PC-3 (cell line): ENCODE data around the gene GRIN2B. TPM values are rescaled to one million over a fixed set of nuclear protein-coding genes. Genes with fewer than 3 reads are reported as not detected.

Experiments used
- ATAC-seq: fragments of 200-7000 bp; cut with Tn5 transposase; 2 replicates; pipeline ENCODE4 v1.9.1; 2020; ENCODE audit warnings: mild to moderate bottlenecking, moderate library complexity
- BruUV-seq: library from RNA; stranded (reverse); fragments of 400-500 nt; replicated peaks from 2 replicates; lab custom pipeline; 2021; lab: Mats Ljungman, UMichigan
- CTCF ChIA-PET: fragments of 300-600 bp; sonication (Branson Sonifier 250); formaldehyde crosslinking; loops from one replicate; lab custom pipeline; 2022; ENCODE audit warnings: antibody characterized with exemption; lab: Charles Lee
- POLR2A ChIA-PET: fragments of 300-600 bp; sonication (Branson Sonifier 250); formaldehyde crosslinking; loops from one replicate; lab custom pipeline; 2022; ENCODE audit warnings: antibody characterized with exemption; ENCODE audit not compliant: unreplicated experiment; lab: Charles Lee
- DNase-seq: peaks from one replicate; pipeline ENCODE4 v3.0.0-alpha.2; 2015
- H2AFZ ChIP-seq: fragments of 300-600 bp; sonication (generic); 2 replicates; pipeline ENCODE4 v1.6.0; 2016; ENCODE audit warnings: antibody characterized with exemption, low read length
- H3F3A ChIP-seq: fragments of 300-600 bp; sonication (generic); one replicate; pipeline ENCODE4 v1.6.0; 2017; ENCODE audit warnings: antibody characterized with exemption, low read length, control low read depth, mild to moderate bottlenecking; ENCODE audit not compliant: unreplicated experiment
- H3K27ac ChIP-seq: fragments of 300-600 bp; sonication (generic); 2 replicates; pipeline ENCODE4 v1.5.1; 2016; ENCODE audit warnings: mild to moderate bottlenecking, low read length
- H3K27me3 ChIP-seq: fragments of 300-600 bp; sonication (generic); 2 replicates; pipeline ENCODE4 v1.6.1; 2016; ENCODE audit warnings: low read length, mixed read lengths
- H3K36me3 ChIP-seq: fragments of 300-600 bp; sonication (generic); 2 replicates; pipeline ENCODE4 v1.6.1; 2016; ENCODE audit warnings: low read depth, mixed run types, low read length, mixed read lengths
- H3K4me1 ChIP-seq: fragments of 300-600 bp; sonication (generic); 2 replicates; pipeline ENCODE4 v1.5.1; 2016; ENCODE audit warnings: low read length; ENCODE audit not compliant: insufficient read depth
- H3K4me2 ChIP-seq: fragments of 300-600 bp; sonication (generic); 2 replicates; pipeline ENCODE4 v1.6.0; 2016; ENCODE audit warnings: low read length
- H3K4me3 ChIP-seq: fragments of 300-600 bp; sonication (generic); 2 replicates; pipeline ENCODE4 v1.5.1; 2016; ENCODE audit warnings: mild to moderate bottlenecking, low read length, mixed read lengths
- H3K79me2 ChIP-seq: fragments of 300-600 bp; sonication (generic); 2 replicates; pipeline ENCODE4 v1.6.1; 2017; ENCODE audit warnings: low read length, mixed read lengths
- H3K9ac ChIP-seq: fragments of 300-600 bp; sonication (generic); 2 replicates; pipeline ENCODE4 v1.6.0; 2016; ENCODE audit warnings: mild to moderate bottlenecking, low read length
- H3K9me2 ChIP-seq: fragments of 300-600 bp; sonication (generic); replicated peaks from 2 replicates; pipeline ENCODE4 v1.6.1; 2016; ENCODE audit warnings: mixed run types, low read length, mixed read lengths
- H3K9me3 ChIP-seq: fragments of 300-600 bp; sonication (generic); 2 replicates; pipeline ENCODE4 v1.6.1; 2016; ENCODE audit warnings: low read length, mixed read lengths
- H4K20me1 ChIP-seq: fragments of 300-600 bp; sonication (generic); 2 replicates; pipeline ENCODE4 v1.6.1; 2016; ENCODE audit warnings: low read length, mixed read lengths
- EZH2 ChIP-seq: fragments of 300-600 bp; sonication (generic); IDR thresholded peaks from one replicate; pipeline ENCODE4 v1.6.1; 2017; ENCODE audit warnings: antibody characterized with exemption, mild to moderate bottlenecking, low read length; ENCODE audit not compliant: unreplicated experiment
- EZH2phosphoT487 ChIP-seq: fragments of 300-600 bp; sonication (generic); IDR thresholded peaks from 2 replicates; pipeline ENCODE4 v1.6.1; 2018; ENCODE audit warnings: mild to moderate bottlenecking, antibody characterized with exemption, low read length, borderline replicate concordance
- intact Hi-C: fragments of 100-400 bp; cut with micrococcal nuclease; formaldehyde crosslinking; loops from 2 replicates; pipeline ENCODE4 v1.9.0; 2023
- total RNA-seq: library from RNA; depleted of rRNA; stranded (reverse); fragments of >200 nt; gene quantifications from 2 replicates; pipeline ENCODE4 v1.2.3, GENCODE V29; 2014
- TF ChIP-seq, protein P1 (sequence below): fragments of 300-600 bp; sonication (generic); conservative IDR thresholded peaks from 2 replicates; pipeline ENCODE4 v1.5.1; 2017; ENCODE audit warnings: antibody characterized with exemption, low read depth, mild to moderate bottlenecking, low read length

Gene GRIN2B
- total RNA-seq, 1 experiment from 2014 or later: not detected

DNA sequence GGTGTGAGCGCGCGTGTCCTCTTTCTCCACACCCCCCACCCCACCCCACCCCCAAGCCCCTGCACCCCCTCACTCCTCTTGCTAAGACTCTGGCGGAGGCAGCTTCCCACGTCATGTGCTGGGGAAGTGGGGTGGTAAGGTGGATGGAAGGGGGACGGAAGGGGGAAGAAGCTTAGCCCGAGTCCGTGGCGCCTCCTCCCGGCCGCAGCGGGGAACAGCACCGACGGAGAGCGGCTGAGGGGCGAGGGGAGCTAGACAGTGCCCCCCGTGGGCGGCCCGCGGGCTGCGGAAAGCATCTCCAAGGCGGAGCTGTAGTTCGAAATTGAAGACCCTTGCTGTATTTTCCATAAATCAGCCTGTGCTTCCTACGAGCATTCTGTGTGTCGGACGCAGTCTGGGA, 588 bp upstream of the GRIN2B start:
- Histone ChIP-seq H3K79me2 (no peaks in the 10 kb centered on the region), H3K9ac (no peak overlapping the region), H3K4me3 (no peak overlapping the region), H3K36me3 (no peaks in the 10 kb centered on the region), H3K4me1 (no peaks in the 10 kb centered on the region), H3F3A (no peaks in the 10 kb centered on the region), H4K20me1 (no peaks in the 10 kb centered on the region), H3K27me3 (peaks cover 43% of the 10 kb centered on the region), H3K9me2 (no peaks in the 10 kb centered on the region), H3K27ac (no peak overlapping the region), H2AFZ (no peak overlapping the region), H3K4me2 (no peak overlapping the region), H3K9me3 (no peaks in the 10 kb centered on the region)
- ATAC-seq (no peak), DNase-seq (no peak)
- POLR2A ChIA-PET: no interaction called here
- no TSS peak for BruUV-seq
- intact Hi-C loops: no loop called here
- no peak for TF ChIP-seq EZH2phosphoT487
- no peak for TF ChIP-seq EZH2
- TF ChIP-seq, protein P1, sequence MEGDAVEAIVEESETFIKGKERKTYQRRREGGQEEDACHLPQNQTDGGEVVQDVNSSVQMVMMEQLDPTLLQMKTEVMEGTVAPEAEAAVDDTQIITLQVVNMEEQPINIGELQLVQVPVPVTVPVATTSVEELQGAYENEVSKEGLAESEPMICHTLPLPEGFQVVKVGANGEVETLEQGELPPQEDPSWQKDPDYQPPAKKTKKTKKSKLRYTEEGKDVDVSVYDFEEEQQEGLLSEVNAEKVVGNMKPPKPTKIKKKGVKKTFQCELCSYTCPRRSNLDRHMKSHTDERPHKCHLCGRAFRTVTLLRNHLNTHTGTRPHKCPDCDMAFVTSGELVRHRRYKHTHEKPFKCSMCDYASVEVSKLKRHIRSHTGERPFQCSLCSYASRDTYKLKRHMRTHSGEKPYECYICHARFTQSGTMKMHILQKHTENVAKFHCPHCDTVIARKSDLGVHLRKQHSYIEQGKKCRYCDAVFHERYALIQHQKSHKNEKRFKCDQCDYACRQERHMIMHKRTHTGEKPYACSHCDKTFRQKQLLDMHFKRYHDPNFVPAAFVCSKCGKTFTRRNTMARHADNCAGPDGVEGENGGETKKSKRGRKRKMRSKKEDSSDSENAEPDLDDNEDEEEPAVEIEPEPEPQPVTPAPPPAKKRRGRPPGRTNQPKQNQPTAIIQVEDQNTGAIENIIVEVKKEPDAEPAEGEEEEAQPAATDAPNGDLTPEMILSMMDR: no peak
- CTCF ChIA-PET: no interaction called here

DNA sequence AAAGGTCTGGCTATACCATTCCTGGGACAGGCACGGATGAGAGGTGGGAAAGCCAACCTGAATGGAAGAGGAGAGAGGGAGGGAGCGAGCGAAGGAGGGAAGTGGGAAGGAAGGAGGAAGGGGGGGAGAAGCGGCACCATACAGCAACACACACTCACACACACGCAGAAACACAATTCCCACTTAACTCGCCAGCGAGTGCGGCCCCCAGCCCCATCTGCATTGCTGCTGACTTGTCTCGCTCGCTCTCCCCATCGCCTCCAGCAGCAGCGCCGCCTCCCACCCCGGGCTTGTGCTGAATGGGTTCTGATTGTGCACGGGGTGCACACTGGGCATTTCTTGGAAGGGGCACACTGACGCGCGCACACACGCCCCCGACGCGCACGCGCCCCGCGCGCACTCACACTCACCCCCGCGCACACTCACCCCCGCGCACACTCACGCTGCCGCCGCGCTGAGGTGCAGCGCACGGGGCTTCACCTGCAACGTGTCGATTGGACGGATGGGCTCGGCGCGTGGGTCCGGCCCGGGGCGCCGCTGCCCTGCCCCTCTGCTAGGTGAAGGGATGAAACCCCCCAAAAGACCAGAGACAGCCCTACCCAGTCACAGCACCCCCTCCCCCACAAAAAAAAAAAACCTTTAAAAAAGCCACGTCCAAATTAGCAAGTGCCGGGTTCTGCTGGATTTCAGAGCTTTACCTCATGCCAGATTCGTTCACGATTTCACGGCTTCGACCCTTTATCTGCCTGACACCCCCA, 685 bp downstream of the GRIN2B start:
- H4K20me1 ChIP-seq: no peaks in the 10 kb centered on the region
- intact Hi-C loops: no loop called here
- H3K27ac ChIP-seq: no peak overlapping the region
- no peaks in the 10 kb centered on the region for H3K9me2 ChIP-seq
- no peak for ATAC-seq
- BruUV-seq: no TSS peak
- H3K79me2 ChIP-seq: no peaks in the 10 kb centered on the region
- H3F3A ChIP-seq: no peaks in the 10 kb centered on the region
- ChIA-PET CTCF (no interaction called here), POLR2A (no interaction called here)
- no peaks in the 10 kb centered on the region for H3K4me1 ChIP-seq
- H2AFZ ChIP-seq: no peak overlapping the region
- no peak for DNase-seq
- no peaks in the 10 kb centered on the region for H3K9me3 ChIP-seq
- peaks cover 54% of the 10 kb centered on the region for H3K27me3 ChIP-seq
- TF ChIP-seq EZH2: no peak
- TF ChIP-seq, protein P1: no peak
- TF ChIP-seq EZH2phosphoT487: no peak
- H3K9ac ChIP-seq: no peak overlapping the region
- H3K4me3 ChIP-seq: no peak overlapping the region
- H3K36me3 ChIP-seq: no peaks in the 10 kb centered on the region
- H3K4me2 ChIP-seq: no peak overlapping the region

DNA sequence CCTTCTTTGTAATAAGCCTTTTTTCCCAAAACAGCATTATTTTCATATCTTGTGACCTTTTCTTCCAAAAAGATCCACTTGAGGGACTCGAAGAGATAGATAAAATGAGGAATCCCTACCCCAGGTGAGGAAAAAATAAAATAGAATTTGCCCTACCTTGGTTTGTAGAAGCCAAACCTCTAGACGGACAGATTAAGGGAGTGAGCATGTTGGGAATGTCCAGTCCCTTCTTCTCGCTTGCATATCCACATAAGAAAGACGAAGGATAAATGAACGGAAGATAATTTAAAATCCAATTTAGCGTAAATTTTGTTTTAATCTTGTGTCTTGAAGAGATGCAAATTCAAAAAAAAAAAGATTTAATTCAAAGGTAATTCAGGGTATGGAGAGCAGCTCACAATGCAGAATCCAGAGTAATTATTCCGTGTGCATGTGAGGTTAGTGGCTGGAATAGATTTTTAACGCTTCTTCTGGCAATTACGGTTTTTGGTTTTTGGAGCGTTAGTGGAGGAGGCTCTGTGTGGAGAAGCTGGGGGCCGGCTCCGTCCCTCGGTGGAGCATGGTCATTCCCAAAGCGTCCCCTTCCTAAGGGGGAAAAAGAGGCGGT, 1.5 kb downstream of the GRIN2B start:
- ChIA-PET POLR2A (no interaction called here), CTCF (no interaction called here)
- no TSS peak for BruUV-seq
- TF ChIP-seq EZH2phosphoT487 (no peak), EZH2 (no peak)
- TF ChIP-seq, protein P1: no peak
- Histone ChIP-seq H3K9ac (no peak overlapping the region), H3F3A (no peaks in the 10 kb centered on the region), H3K36me3 (no peaks in the 10 kb centered on the region), H3K4me3 (no peak overlapping the region), H3K27ac (no peak overlapping the region), H3K4me1 (no peaks in the 10 kb centered on the region), H3K27me3 (peaks cover 62% of the 10 kb centered on the region), H3K4me2 (no peak overlapping the region), H2AFZ (no peak overlapping the region), H3K79me2 (no peaks in the 10 kb centered on the region), H3K9me3 (no peaks in the 10 kb centered on the region), H4K20me1 (no peaks in the 10 kb centered on the region), H3K9me2 (no peaks in the 10 kb centered on the region)
- no peak for ATAC-seq
- intact Hi-C loops: no loop called here
- DNase-seq: no peak
